Measurements from ENCODE around the gene SLC6A20.

Gene SLC6A20

DNA sequence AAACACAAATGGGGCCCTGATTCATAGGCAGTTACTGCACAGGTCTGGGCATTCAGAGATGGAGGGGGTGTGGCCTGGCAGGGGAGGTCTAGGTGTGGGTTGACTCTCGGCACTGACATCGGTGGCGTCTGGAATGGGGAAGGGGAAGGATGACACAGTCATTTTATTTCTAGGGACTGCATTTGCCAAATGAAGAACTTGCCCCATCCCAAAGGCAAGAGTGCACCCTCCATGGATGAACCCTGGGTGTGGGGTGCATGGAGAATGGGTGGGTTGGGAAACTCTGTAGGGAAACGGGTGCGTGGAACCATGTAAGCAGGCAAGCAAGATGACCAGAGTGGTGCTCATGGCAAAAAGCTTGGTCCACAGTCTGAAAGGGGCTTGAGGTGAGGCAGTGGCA is 24.5 kb downstream of the SLC6A20 start:
- Histone ChIP-seq H3K36me3 (no peaks in the 10 kb centered on the region), H3K27me3 (peaks cover 0 to 9% of the 10 kb centered on the region in 2 donors), H3K27ac (no peak overlapping the region), H3K4me1 (no peaks in the 10 kb centered on the region), H3K9me3 (no peaks in the 10 kb centered on the region), H3K4me3 (no peak overlapping the region)
- no peak for DNase-seq
- TF ChIP-seq, protein P1, sequence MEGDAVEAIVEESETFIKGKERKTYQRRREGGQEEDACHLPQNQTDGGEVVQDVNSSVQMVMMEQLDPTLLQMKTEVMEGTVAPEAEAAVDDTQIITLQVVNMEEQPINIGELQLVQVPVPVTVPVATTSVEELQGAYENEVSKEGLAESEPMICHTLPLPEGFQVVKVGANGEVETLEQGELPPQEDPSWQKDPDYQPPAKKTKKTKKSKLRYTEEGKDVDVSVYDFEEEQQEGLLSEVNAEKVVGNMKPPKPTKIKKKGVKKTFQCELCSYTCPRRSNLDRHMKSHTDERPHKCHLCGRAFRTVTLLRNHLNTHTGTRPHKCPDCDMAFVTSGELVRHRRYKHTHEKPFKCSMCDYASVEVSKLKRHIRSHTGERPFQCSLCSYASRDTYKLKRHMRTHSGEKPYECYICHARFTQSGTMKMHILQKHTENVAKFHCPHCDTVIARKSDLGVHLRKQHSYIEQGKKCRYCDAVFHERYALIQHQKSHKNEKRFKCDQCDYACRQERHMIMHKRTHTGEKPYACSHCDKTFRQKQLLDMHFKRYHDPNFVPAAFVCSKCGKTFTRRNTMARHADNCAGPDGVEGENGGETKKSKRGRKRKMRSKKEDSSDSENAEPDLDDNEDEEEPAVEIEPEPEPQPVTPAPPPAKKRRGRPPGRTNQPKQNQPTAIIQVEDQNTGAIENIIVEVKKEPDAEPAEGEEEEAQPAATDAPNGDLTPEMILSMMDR (IDR thresholded peaks at IDR 0.05) = no peak
- intact Hi-C loops (cut with DNase I; ENCODE audit: low total_unique reads) = no loop called here

DNA sequence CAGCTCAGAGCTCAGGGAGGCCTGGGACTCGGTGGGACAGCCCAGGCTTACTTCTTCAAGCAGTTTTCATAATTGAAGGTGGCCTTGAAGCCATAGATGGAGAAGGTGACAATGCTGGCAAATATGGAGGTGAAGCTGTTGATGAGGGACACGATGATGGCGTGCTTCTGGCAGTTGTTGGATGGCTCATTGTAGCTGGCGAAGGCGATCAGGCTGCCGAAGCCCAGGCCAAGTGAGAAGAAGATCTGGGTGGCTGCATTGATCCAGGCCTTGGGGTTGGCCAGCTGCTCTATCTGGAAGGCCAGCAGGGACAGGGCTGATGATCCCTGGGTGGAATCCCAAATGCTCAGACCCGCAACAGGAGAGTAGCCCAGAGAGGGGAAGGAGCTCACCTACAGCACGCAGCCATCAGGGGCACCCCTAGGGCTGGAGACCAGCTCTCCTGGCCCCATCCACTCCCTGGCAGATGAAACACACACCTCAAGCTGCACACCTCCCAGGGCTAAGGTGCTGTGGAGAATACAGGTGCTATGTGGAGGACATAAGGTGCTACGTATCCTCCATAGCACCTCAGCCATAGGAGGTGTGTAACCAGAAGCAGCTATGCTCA is 25.1 kb downstream of the SLC6A20 start:
- intact Hi-C loops (cut with DNase I; ENCODE audit: low total_unique reads) = no loop called here
- peaks cover 0 to 9% of the 10 kb centered on the region in 2 donors for H3K27me3 ChIP-seq
- H3K36me3 ChIP-seq = no peaks in the 10 kb centered on the region
- no peak overlapping the region for H3K4me3 ChIP-seq
- no peaks in the 10 kb centered on the region for H3K9me3 ChIP-seq
- H3K27ac ChIP-seq = no peak overlapping the region
- DNase-seq = no peak
- TF ChIP-seq, protein P1 (IDR thresholded peaks at IDR 0.05) = no peak
- H3K4me1 ChIP-seq = no peaks in the 10 kb centered on the region

DNA sequence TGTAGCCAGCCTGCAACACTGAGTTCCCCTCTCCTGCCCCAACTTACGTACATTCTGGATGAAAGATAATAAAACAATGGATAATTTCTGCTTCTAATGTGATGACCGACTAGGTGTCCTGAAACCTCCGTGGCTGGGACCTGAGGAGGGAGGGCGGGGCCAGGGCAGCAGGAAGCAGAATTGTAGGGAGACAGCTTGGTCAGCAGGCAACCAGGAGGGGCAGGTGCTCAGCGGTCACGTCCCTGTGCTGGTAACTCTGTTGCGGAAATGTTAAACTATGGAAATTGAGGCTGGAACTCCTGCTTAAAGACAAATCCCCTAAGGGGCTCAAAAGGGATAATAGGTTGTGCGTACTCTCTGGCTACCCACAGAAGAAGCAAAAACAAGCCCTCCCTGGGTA is 30.4 kb downstream of the SLC6A20 start:
- no peak for DNase-seq
- Histone ChIP-seq H3K9me3 (no peaks in the 10 kb centered on the region), H3K27me3 (peaks cover 0 to 11% of the 10 kb centered on the region in 2 donors), H3K36me3 (no peaks in the 10 kb centered on the region), H3K4me1 (peaks cover 0 to 4% (median 0%) of the 10 kb centered on the region in 4 donors), H3K27ac (no peak overlapping the region), H3K4me3 (no peak overlapping the region)
- TF ChIP-seq, protein P1 (IDR thresholded peaks at IDR 0.05) = no peak
- intact Hi-C loops (cut with DNase I; ENCODE audit: low total_unique reads) = no loop called here

DNA sequence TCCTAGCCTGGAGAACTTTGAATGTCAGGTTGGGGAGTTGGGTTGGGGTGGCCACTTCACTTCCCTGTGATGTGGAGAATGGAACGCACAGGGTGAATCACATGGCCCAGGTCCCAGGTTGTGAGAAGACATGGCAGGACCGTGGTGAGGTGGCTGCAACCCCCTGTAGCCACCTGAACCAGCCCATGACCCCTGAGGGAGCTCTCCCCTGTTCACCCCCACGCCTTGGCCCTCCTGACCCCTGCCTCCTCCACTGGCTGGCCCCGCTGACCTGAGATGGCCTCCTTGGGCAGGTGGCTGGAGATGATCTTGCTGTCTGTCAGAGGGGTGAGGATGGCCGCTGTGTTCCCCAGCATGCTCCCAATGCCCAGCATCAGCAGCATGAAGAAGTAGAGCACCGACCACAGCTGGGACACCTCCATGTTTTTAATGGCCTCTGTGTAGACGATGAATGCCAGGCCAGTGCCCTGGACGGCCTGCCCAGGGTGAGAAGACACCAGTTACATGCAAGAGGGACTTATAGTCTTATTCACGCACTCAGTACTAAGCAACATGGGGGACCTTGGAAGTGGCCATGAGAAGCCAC is 31.0 kb downstream of the SLC6A20 start:
- intact Hi-C loops (cut with DNase I; ENCODE audit: low total_unique reads) = no loop called here
- no peaks in the 10 kb centered on the region for H3K36me3 ChIP-seq
- H3K4me3 ChIP-seq = no peak overlapping the region
- no peak overlapping the region for H3K27ac ChIP-seq
- H3K9me3 ChIP-seq = no peaks in the 10 kb centered on the region
- peaks cover 0 to 4% (median 0%) of the 10 kb centered on the region in 4 donors for H3K4me1 ChIP-seq
- peak in 1 of 2 donors; percentile 57 for DNase-seq
- peaks cover 0 to 11% of the 10 kb centered on the region in 2 donors for H3K27me3 ChIP-seq
- TF ChIP-seq, protein P1 (IDR thresholded peaks at IDR 0.05) = no peak

DNA sequence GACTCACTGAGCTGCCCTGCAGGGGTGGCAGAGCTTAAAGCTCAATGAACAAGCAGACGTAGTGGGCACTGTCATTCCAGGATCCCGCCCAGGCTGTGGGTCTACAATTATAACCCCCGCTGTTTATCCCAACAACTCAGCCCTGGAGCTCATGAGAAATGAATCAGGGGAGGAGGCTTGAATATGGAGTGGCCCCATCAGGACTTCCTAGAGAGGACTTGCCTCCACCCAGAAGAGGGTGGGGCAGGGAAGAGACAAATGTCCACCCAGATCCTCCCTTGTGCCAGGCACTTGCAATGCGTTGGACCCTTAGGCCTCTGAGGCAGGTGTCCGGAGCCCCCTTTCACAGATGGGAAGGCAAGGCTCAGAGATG is 33.0 kb downstream of the SLC6A20 start:
- Histone ChIP-seq H3K27ac (no peak overlapping the region), H3K4me1 (peaks cover 0 to 4% (median 0%) of the 10 kb centered on the region in 4 donors), H3K27me3 (peaks cover 0 to 17% of the 10 kb centered on the region in 2 donors), H3K36me3 (no peaks in the 10 kb centered on the region), H3K9me3 (no peaks in the 10 kb centered on the region), H3K4me3 (no peak overlapping the region)
- TF ChIP-seq, protein P1 (IDR thresholded peaks at IDR 0.05) = no peak
- intact Hi-C loops (cut with DNase I; ENCODE audit: low total_unique reads) = no loop called here
- no peak for DNase-seq
